ENCODE results near the gene LYPD6.

The LYPD6 gene

GRCh38 chr2:149364839-149365238 lies 34.5 kb downstream of the LYPD6 start:
- intact Hi-C loops (cut with micrococcal nuclease), result no loop called here
- Mint-ChIP-seq H3K4me1 (ENCODE audit: low read depth) (no peaks in the 10 kb centered on the region), H3K27ac (no peak overlapping the region)

GRCh38 chr2:149365931-149366583 lies 35.7 kb downstream of the LYPD6 start:
- peaks cover 14% of the 10 kb centered on the region for H3K9me3 Mint-ChIP-seq
- H3K36me3 Mint-ChIP-seq (ENCODE audit: low read depth), result no peaks in the 10 kb centered on the region
- H3K4me3 Mint-ChIP-seq, result no peak overlapping the region
- no peaks in the 10 kb centered on the region for H3K4me1 Mint-ChIP-seq (ENCODE audit: low read depth)
- no peaks in the 10 kb centered on the region for H3K27me3 Mint-ChIP-seq
- H3K27ac Mint-ChIP-seq, result no peak overlapping the region
- intact Hi-C loops (cut with micrococcal nuclease), result no loop called here

More at GRCh38 chr2:149364839-149365238, 34.5 kb downstream of the LYPD6 start:
- no peak overlapping the region for H3K4me3 Mint-ChIP-seq
- peaks cover 14% of the 10 kb centered on the region for H3K9me3 Mint-ChIP-seq
- H3K27me3 Mint-ChIP-seq, result no peaks in the 10 kb centered on the region
- no peaks in the 10 kb centered on the region for H3K36me3 Mint-ChIP-seq (ENCODE audit: low read depth)

DNA sequence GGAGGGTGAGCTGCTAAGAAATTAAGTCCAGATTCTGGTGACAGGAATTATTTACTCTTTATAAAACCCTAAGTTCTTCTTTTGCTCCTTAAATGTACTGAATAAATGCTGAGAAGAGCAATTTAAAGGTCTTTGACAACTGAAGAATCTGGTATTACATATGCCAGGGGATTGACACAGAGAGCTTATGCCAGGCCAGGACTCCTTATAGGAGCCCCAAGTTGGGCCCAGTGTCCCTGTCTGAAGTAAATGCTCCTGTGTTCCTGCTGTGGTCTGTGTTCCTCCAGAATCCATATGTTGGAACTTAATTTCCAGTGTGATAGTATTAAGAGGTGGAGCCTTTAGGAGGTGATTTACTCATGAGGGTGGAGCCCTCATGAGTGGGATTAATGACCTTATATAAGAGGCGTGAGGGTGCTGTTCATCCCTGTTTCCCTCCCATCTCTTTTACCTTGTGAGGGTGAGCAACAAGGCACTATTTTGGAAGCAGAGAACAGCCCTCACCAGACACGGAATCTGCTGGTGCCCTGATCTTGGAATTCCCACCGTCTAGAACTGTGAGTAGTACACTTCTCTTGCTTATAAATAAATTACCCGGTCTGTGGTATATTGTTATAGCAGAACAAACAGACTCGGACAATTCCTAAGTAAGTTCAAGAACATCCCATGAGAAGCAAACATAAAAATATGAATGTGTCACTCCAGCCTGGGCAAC lies 39.8 kb downstream of the LYPD6 start:
- Mint-ChIP-seq H3K4me1 (ENCODE audit: low read depth) (no peaks in the 10 kb centered on the region), H3K27ac (no peak overlapping the region), H3K36me3 (ENCODE audit: low read depth) (no peaks in the 10 kb centered on the region), H3K27me3 (no peaks in the 10 kb centered on the region), H3K9me3 (peaks cover 14% of the 10 kb centered on the region), H3K4me3 (no peak overlapping the region)
- intact Hi-C loops (cut with micrococcal nuclease), result no loop called here

GRCh38 chr2:149371476-149371875 lies 41.1 kb downstream of the LYPD6 start:
- Mint-ChIP-seq H3K4me1 (ENCODE audit: low read depth) (no peaks in the 10 kb centered on the region), H3K4me3 (no peak overlapping the region), H3K27ac (no peak overlapping the region), H3K27me3 (no peaks in the 10 kb centered on the region), H3K36me3 (ENCODE audit: low read depth) (no peaks in the 10 kb centered on the region), H3K9me3 (peaks cover 14% of the 10 kb centered on the region)
- intact Hi-C loops (cut with micrococcal nuclease), result no loop called here

- Mint-ChIP-seq H3K27ac (no peak overlapping the region), H3K4me1 (ENCODE audit: low read depth) (no peaks in the 10 kb centered on the region), H3K9me3 (no peaks in the 10 kb centered on the region), H3K4me3 (no peak overlapping the region), H3K36me3 (ENCODE audit: low read depth) (no peaks in the 10 kb centered on the region), H3K27me3 (no peaks in the 10 kb centered on the region)
- intact Hi-C loops (cut with micrococcal nuclease), result no loop called here
Measured at GRCh38 chr2:149375801-149376361, 45.5 kb downstream of the LYPD6 start.

GRCh38 chr2:149380205-149380604 lies 49.8 kb downstream of the LYPD6 start:
- H3K9me3 Mint-ChIP-seq, result no peaks in the 10 kb centered on the region
- H3K4me3 Mint-ChIP-seq, result no peak overlapping the region
- intact Hi-C loops (cut with micrococcal nuclease), result no loop called here
- H3K27me3 Mint-ChIP-seq, result no peaks in the 10 kb centered on the region
- H3K4me1 Mint-ChIP-seq (ENCODE audit: low read depth), result no peaks in the 10 kb centered on the region
- no peaks in the 10 kb centered on the region for H3K36me3 Mint-ChIP-seq (ENCODE audit: low read depth)
- no peak overlapping the region for H3K27ac Mint-ChIP-seq

- H3K27ac Mint-ChIP-seq, result no peak overlapping the region
- H3K4me1 Mint-ChIP-seq (ENCODE audit: low read depth), result no peaks in the 10 kb centered on the region
- H3K36me3 Mint-ChIP-seq (ENCODE audit: low read depth), result no peaks in the 10 kb centered on the region
- H3K4me3 Mint-ChIP-seq, result no peak overlapping the region
- H3K27me3 Mint-ChIP-seq, result no peaks in the 10 kb centered on the region
- intact Hi-C loops (cut with micrococcal nuclease), result no loop called here
- no peaks in the 10 kb centered on the region for H3K9me3 Mint-ChIP-seq
Measured at GRCh38 chr2:149383340-149383739, 53.0 kb downstream of the LYPD6 start.

DNA sequence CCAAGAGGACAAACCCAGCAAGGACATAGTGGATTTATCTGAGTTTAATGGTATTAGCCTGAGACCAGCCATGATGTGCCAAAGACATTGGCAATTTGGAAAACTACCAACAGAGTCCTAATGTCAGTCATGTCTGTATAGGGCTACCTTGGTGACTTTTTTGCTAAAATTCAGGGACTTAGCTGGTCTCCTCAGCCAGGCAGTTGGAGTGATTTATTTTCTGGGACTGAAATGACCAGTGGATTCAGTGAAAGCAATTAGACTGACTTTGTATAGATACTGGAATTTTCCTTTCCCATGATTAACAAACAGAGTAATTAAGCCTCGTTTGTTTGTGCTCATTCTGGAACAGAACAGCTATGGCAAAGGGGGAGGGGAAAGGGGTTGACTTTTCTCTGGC lies 55.0 kb downstream of the LYPD6 start:
- H3K4me3 Mint-ChIP-seq, result no peak overlapping the region
- no peak overlapping the region for H3K27ac Mint-ChIP-seq
- H3K36me3 Mint-ChIP-seq (ENCODE audit: low read depth), result no peaks in the 10 kb centered on the region
- no peaks in the 10 kb centered on the region for H3K4me1 Mint-ChIP-seq (ENCODE audit: low read depth)
- no peaks in the 10 kb centered on the region for H3K27me3 Mint-ChIP-seq
- H3K9me3 Mint-ChIP-seq, result no peaks in the 10 kb centered on the region
- intact Hi-C loops (cut with micrococcal nuclease), result no loop called here

DNA sequence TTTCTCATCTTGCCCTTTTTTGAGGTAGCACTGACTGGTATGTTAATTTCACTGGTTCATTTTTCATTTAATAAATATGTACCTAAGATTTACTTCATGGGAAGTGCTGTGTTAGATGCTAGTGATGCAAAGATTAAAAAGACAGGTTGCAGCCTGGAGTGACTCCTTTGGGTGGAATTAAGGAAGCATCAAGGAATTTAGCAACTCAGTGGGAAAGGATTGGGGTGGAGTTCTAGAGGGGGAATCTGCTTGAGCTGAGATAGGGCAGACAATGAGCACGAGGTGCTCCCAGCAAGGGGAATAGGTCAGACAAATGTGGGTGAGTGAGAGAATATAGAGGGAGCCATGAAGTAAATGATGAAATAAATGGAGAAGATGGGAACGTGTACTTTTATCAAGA lies 57.0 kb downstream of the LYPD6 start:
- H3K27ac Mint-ChIP-seq, result no peak overlapping the region

DNA sequence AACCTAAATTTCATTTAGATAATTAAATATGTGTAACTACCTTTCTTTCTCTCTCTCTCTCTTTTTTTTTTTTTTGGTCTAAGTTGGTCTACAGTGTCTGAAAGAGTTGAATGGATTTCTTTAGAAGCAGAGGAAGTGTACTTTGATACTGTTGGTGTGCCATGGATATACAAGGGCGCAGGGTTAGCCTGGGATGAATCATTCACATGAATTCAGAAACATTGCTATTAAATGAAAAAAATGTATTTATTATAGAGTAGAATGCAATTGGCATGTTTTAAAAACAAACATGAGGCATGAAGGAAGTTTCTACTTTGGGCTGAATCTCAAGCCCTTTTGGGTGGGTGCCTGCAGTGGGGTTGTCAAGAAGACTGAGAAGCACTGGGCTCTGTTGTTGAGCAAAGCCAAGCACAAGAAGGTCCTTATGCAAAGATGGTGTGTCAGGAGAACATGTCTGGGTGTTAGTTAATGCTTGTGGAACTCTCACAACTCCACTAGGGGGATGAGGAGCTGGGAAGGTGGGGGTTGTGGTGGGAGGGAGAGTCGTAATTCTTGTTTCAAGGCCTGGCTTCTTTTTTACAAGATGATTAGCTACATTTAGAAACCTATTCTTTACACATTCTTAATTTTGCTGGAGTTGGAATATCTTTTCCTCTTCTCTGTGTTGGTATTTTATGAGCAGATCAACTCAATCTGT lies 57.9 kb downstream of the LYPD6 start:
- H3K36me3 Mint-ChIP-seq (ENCODE audit: low read depth), result no peaks in the 10 kb centered on the region
- no peaks in the 10 kb centered on the region for H3K27me3 Mint-ChIP-seq
- H3K9me3 Mint-ChIP-seq, result no peaks in the 10 kb centered on the region
- H3K27ac Mint-ChIP-seq, result no peak overlapping the region
- intact Hi-C loops (cut with micrococcal nuclease), result no loop called here
- H3K4me1 Mint-ChIP-seq (ENCODE audit: low read depth), result no peaks in the 10 kb centered on the region
- no peak overlapping the region for H3K4me3 Mint-ChIP-seq

More for the DNA sequence above, 57.0 kb downstream of the LYPD6 start:
- Mint-ChIP-seq H3K4me1 (ENCODE audit: low read depth) (no peaks in the 10 kb centered on the region), H3K9me3 (no peaks in the 10 kb centered on the region), H3K27me3 (no peaks in the 10 kb centered on the region), H3K36me3 (ENCODE audit: low read depth) (no peaks in the 10 kb centered on the region), H3K4me3 (no peak overlapping the region)
- intact Hi-C loops (cut with micrococcal nuclease), result no loop called here

DNA sequence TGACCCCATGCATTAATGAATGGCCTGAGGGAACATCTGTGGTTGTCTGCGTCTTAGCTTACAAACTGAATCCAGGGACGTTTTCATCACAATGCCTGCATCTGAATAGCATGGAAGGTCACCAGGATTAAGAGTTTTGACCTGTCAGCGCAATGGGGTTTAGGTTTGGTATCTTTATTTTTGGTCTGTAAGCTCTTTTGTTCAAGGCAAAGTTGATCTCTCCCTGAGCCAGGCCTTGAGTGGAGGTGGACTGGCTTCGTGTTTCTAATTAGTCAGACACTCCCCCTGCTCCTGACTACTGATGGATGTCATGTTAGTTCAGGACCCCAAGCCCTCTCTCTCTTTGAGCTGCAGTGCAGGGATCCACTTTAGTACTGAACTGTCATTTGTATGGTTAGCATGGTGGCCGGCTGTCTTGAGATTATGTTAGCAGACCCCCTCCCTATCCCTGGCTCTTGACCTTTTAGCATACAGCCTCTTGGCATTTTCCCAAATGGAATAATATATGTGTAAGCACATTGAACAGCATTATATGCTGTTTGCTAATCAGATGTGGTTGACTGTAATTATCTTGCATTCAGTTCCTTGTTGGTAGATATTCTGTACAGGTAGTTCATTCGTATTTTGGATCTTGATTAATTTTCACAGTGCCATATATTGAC lies 59.2 kb downstream of the LYPD6 start:
- no peak overlapping the region for H3K4me3 Mint-ChIP-seq

DNA sequence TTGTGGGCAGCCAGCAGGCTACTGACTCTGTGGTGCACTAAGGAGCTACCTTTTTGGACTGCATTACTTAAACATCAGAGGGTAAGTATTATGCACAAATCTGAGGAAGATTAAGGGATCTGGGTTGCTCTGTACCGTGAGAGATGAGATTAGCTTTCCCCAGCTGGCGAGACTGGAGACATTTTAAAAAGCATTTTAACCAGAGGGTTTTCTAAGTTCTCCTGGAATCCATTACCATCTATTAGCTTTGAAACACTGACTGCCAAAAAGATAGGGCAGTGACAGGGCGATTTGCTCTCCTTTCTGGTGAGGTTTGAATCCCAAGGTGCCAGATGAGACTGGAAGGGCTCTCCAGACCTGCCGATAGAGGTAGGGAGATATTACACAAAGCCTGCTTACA lies 63.2 kb downstream of the LYPD6 start:
- no peak overlapping the region for H3K27ac Mint-ChIP-seq
- H3K4me3 Mint-ChIP-seq, result no peak overlapping the region
- intact Hi-C loops (cut with micrococcal nuclease), result no loop called here
- H3K36me3 Mint-ChIP-seq (ENCODE audit: low read depth), result no peaks in the 10 kb centered on the region
- H3K9me3 Mint-ChIP-seq, result no peaks in the 10 kb centered on the region
- H3K27me3 Mint-ChIP-seq, result no peaks in the 10 kb centered on the region
- H3K4me1 Mint-ChIP-seq (ENCODE audit: low read depth), result no peaks in the 10 kb centered on the region

More for the DNA sequence above, 59.2 kb downstream of the LYPD6 start:
- H3K4me1 Mint-ChIP-seq (ENCODE audit: low read depth), result no peaks in the 10 kb centered on the region
- intact Hi-C loops (cut with micrococcal nuclease), result no loop called here
- no peaks in the 10 kb centered on the region for H3K27me3 Mint-ChIP-seq
- H3K27ac Mint-ChIP-seq, result no peak overlapping the region
- H3K9me3 Mint-ChIP-seq, result no peaks in the 10 kb centered on the region
- no peaks in the 10 kb centered on the region for H3K36me3 Mint-ChIP-seq (ENCODE audit: low read depth)

DNA sequence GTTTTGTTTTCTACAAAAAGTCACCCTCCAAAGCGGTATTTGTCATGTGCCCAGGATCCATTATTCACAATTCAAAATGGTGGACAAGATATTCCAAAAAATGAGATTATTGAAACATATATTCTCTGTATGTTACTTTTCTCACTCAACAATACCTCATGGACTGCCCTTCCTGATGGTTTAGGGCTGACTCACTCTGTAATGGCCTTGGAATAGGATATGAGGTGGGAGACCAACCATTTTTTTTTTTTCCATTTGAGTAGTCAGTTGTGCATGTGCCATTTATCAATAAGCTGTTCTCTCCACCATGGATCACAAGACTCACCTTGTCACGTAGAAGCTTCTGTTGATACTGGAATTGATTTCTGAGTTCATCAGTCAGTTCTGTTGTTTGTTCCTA lies 64.5 kb downstream of the LYPD6 start:
- intact Hi-C loops (cut with micrococcal nuclease), result no loop called here
- H3K36me3 Mint-ChIP-seq (ENCODE audit: low read depth), result no peaks in the 10 kb centered on the region

More for the DNA sequence above, 64.5 kb downstream of the LYPD6 start:
- no peaks in the 10 kb centered on the region for H3K4me1 Mint-ChIP-seq (ENCODE audit: low read depth)
- no peaks in the 10 kb centered on the region for H3K27me3 Mint-ChIP-seq
- H3K4me3 Mint-ChIP-seq, result no peak overlapping the region
- no peaks in the 10 kb centered on the region for H3K9me3 Mint-ChIP-seq
- no peak overlapping the region for H3K27ac Mint-ChIP-seq

Measured in dendritic cell treated with granulocyte-macrophage colony-stimulating factor and Interleukin-4, amounts not matched to agents 40 ng/mL and 50 ng/mL, for 4 days (primary cell).